Measurements from ENCODE around the gene PRSS36.

DNA sequence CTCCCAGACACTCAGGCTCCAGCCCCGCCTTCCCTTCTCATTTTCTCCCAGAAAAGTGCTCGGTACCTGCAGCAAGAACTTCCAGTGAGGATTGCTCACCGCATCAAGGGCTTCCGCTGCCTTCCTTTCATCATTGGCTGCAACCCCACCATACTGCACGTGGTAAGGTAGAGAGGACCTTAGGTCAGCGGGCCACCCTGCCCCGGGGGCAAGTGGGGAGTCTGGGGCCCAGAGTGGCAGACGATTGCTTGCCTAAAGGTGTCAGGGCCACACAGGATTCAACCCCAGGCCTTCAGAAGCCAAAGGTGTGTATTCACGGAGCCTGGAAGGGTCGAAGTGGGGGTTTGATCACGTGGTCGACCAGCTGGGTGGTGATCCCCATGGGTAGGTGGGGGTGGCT lies 40.2 kb downstream of the PRSS36 start:
- TF ChIP-seq, protein P1, sequence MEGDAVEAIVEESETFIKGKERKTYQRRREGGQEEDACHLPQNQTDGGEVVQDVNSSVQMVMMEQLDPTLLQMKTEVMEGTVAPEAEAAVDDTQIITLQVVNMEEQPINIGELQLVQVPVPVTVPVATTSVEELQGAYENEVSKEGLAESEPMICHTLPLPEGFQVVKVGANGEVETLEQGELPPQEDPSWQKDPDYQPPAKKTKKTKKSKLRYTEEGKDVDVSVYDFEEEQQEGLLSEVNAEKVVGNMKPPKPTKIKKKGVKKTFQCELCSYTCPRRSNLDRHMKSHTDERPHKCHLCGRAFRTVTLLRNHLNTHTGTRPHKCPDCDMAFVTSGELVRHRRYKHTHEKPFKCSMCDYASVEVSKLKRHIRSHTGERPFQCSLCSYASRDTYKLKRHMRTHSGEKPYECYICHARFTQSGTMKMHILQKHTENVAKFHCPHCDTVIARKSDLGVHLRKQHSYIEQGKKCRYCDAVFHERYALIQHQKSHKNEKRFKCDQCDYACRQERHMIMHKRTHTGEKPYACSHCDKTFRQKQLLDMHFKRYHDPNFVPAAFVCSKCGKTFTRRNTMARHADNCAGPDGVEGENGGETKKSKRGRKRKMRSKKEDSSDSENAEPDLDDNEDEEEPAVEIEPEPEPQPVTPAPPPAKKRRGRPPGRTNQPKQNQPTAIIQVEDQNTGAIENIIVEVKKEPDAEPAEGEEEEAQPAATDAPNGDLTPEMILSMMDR (IDR thresholded peaks at IDR 0.05) = no peak
- TF ChIP-seq POLR2AphosphoS5 (IDR thresholded peaks at IDR 0.05) (no peak), POLR2A (IDR thresholded peaks at IDR 0.05) (no peak)

Measured in prostate gland (tissue), 2 donors.